ENCODE data around the gene ATG4C.

The ATG4C gene

DNA sequence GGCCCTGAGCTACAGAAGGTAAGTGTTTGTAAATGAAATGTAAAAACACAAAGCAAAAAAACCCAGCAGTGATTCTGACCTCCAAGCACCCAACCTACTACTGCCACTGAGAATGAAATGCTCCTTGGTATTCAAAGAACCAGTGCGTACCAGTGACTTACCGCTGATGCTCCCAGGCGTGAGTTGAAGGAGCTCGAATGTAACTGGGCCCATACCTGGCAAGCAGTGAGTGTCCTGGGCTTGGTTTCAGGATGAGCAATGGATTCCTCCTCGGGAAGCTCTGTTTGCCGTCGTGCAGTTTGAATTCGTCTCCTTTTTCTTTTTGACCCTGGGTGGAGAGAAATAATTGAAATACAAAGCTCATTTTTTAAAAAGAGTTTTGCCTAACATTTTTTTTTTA is 121.9 kb downstream of the ATG4C start:
- no peak for DNase-seq

DNA sequence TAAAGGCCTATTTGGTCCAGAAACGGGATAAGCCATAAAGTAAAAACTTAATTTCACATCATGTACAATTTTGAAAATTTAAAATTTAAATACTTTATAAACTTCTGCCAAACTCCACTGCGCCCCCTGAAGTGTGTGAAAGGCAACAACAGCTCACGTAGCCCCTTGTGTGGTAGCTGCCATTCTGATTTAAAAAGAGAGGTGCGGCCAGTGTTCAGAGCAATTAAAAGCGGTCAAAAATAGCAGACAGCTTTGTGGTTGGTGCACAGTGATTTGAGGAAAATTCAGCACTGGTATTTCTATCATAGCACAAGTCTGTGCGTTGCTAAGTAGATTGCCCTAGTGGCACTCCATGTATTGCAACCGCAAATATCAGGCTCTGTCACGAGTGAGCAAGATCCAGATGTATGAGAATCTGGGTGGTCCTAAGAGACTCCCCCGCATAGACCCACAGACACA is 122.5 kb downstream of the ATG4C start:
- no peak for DNase-seq

DNA sequence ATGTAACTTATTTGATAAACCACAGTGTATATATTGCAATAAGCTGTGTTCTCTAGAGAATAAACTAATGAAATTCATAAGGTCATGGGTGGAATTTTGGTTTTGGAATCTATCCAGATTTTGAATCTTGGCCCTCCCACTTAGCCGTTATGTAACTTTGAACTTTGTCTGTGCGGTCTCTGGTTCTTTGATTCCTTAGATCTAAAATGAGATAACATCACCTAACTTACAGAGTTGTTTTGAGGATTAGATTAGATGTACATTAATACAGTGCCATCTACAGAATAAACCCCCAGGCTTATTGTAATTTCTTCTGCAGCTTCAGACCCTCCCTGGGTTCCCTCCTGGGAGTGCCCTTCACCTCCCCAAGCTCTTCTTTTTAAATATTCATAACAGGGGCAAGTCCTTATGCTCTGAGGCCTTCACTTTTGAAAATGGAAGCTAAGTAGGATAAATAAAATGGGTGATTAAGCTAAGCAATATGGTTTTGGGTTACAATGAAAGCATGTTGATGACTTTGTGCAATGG is 124.3 kb downstream of the ATG4C start:
- no peak for DNase-seq

DNA sequence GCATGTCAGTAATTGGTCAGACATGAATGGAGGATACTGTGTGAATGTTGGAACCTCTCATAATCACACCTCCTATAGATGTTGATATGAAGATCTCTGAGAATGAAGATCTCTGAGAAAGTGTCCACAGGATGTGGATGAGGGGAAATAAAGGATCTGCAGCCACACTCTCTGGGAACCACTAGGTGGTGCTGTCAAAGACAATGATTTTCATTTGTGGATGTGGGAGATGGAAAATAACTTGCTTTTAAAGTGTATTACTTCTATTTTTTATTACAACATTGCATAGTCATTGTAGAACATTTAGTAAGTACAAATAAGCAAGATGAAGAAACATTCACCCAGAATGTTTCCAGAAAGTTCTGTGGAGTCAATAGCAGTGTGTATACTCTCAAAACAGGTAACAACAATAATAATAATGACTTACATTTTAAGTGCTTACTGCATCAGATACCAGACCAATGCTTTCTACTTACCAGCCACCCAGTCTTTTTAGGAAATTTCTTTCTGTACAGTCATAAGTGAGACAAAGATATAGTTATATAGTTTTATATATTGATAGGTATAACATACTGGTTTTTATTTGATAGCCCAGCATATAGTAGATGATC is 128.2 kb downstream of the ATG4C start:
- DNase-seq, result peak in 1 of 5 donors; percentile 1
